K562 (cell line): ENCODE results near the gene DDX39A. TPM values are rescaled to one million over a fixed set of nuclear protein-coding genes. Genes with fewer than 3 reads are reported as not detected.

Experiments
- ARHGAP35 ChIP-seq: fragments of 450-650 bp; IDR thresholded peaks from 2 replicates; pipeline ENCODE4 v1.6.1; 2018; ENCODE audit not compliant: partially characterized antibody
- DIDO1 ChIP-seq: fragments of 450-650 bp; IDR thresholded peaks from 2 replicates; pipeline ENCODE4 v1.6.1; 2016; ENCODE audit warnings: low read depth, missing biosample characterization, missing genetic modification characterization
- EP400 ChIP-seq: fragments of 450-650 bp; IDR thresholded peaks from 2 replicates; pipeline ENCODE4 v1.6.1; 2017; ENCODE audit warnings: antibody characterized with exemption, mild to moderate bottlenecking, moderate library complexity
- EWSR1 ChIP-seq: fragments of 450-650 bp; IDR thresholded peaks from 2 replicates; pipeline ENCODE4 v1.6.1; 2018; ENCODE audit warnings: borderline replicate concordance, mild to moderate bottlenecking, low read depth, moderate library complexity; ENCODE audit not compliant: partially characterized antibody
- FOXK1 ChIP-seq: sonication (generic); formaldehyde crosslinking; IDR thresholded peaks from 2 replicates; pipeline ENCODE4 v1.8.0; 2022; ENCODE audit warnings: missing genetic modification reagents, mild to moderate bottlenecking, borderline replicate concordance
- HDAC1 ChIP-seq, 2 experiments: fragments of 450-650 bp; IDR thresholded peaks; 2 replicates each; pipeline ENCODE4 v1.6.1; 2016 to 2017; ENCODE audit warnings: inconsistent platforms in 1 of 2, mild to moderate bottlenecking in 1 of 2, moderate library complexity in 1 of 2
- HMGN3 ChIP-seq: IDR thresholded peaks from 2 replicates; pipeline ENCODE4 v1.6.1; 2011; ENCODE audit warnings: borderline replicate concordance, low read depth, mild to moderate bottlenecking, mixed read lengths, low read length; ENCODE audit not compliant: insufficient read length; ENCODE audit errors: extremely low read depth
- HSF4 ChIP-seq: fragments of 250-450 bp; sonication (Bioruptor Pico); IDR thresholded peaks from 2 replicates; pipeline ENCODE4 v2.1.2; 2022; ENCODE audit warnings: mild to moderate bottlenecking, moderate library complexity, borderline replicate concordance
- IFI16 ChIP-seq: fragments of 250-450 bp; sonication (Bioruptor Pico); IDR thresholded peaks from 2 replicates; pipeline ENCODE4 v2.1.2; 2022; ENCODE audit warnings: mild to moderate bottlenecking, inconsistent platforms
- MEF2A ChIP-seq: IDR thresholded peaks from 2 replicates; pipeline ENCODE4 v1.6.1; 2011; ENCODE audit warnings: low read depth, mild to moderate bottlenecking, low read length, moderate library complexity; ENCODE audit not compliant: control insufficient read depth
- NFE2 ChIP-seq: IDR thresholded peaks from 2 replicates; pipeline ENCODE4 v1.6.1; 2014; ENCODE audit warnings: antibody characterized with exemption, low read depth
- NFIX ChIP-seq: fragments of 250-450 bp; sonication (Bioruptor Pico); IDR thresholded peaks from 2 replicates; pipeline ENCODE4 v1.4.0; 2020; ENCODE audit warnings: low read depth, mild to moderate bottlenecking, moderate library complexity
- POLR2G ChIP-seq: fragments of 200-400 bp; formaldehyde crosslinking; IDR thresholded peaks from 2 replicates; pipeline ENCODE4 v1.6.1; 2017; ENCODE audit warnings: low read depth, mild to moderate bottlenecking, antibody characterized with exemption, low read length, moderate library complexity
- SETDB1 ChIP-seq: IDR thresholded peaks from one replicate; pipeline ENCODE4 v1.6.1; 2012; ENCODE audit warnings: low read length, control low read depth, inconsistent platforms
- TAF7 ChIP-seq: fragments of 450-650 bp; IDR thresholded peaks from 2 replicates; pipeline ENCODE4 v1.6.1; 2016; ENCODE audit warnings: missing genetic modification characterization, missing compliant biosample characterization
- WHSC1 ChIP-seq: IDR thresholded peaks from one replicate; pipeline ENCODE4 v1.6.1; 2012; ENCODE audit warnings: low read length, control low read depth, inconsistent platforms
- ZFX ChIP-seq: sonication (generic); formaldehyde crosslinking; IDR thresholded peaks from 2 replicates; pipeline ENCODE4 v1.8.0; 2022; ENCODE audit warnings: mild to moderate bottlenecking, missing genetic modification reagents, moderate library complexity
- ZNF263 ChIP-seq: sonication (generic); formaldehyde crosslinking; IDR thresholded peaks from 2 replicates; pipeline ENCODE4 v1.8.0; 2022; ENCODE audit warnings: mild to moderate bottlenecking, missing genetic modification reagents, borderline replicate concordance
- ZNF444 ChIP-seq: fragments of 250-450 bp; sonication (Bioruptor Pico); IDR thresholded peaks from 2 replicates; pipeline ENCODE4 v1.4.0; 2020; ENCODE audit warnings: mild to moderate bottlenecking, moderate library complexity
- ZNF445 ChIP-seq: fragments of 250-450 bp; sonication (Bioruptor Pico); IDR thresholded peaks from 2 replicates; pipeline ENCODE4 v1.4.0; 2020; ENCODE audit warnings: low read depth, mild to moderate bottlenecking, moderate library complexity
- polyA plus RNA-seq, 8 experiments: library from polyadenylated mRNA; depleted of rRNA in 4 of 8; stranded (reverse) in 5 of 8; unstranded in 3 of 8; fragments of >200 nt; fragmentation: Nextera tagmentation in 2 of 8; fragmentation: Illumina TruSeq in 1 of 8; extraction: Ambion mirVana in 2 of 8; extraction: Trizol in 1 of 8; gene quantifications; 2 replicates each; pipeline versions ENCODE4 v1.2.1 to v1.2.3, GENCODE V29; 2011 to 2014; ENCODE audit warnings: inconsistent platforms in 1 of 8, missing spikeins in 1 of 8
- total RNA-seq, 7 experiments: library from RNA; depleted of rRNA in 6 of 7; stranded (reverse); fragments of >200 nt in 6 of 7; fragmentation: Illumina TruSeq in 2 of 7; extraction: Trizol in 2 of 7; gene quantifications; 2 replicates each; pipeline versions ENCODE4 v1.2.1 to v1.2.3, GENCODE V29; 2011 to 2021; ENCODE audit warnings: low replicate concordance in 1 of 7
- TF ChIP-seq, protein P1 (sequence below): sonication (generic); formaldehyde crosslinking; IDR thresholded peaks from 2 replicates; pipeline ENCODE4 v1.8.0; 2022; ENCODE audit warnings: mild to moderate bottlenecking, low read depth, missing genetic modification reagents
- TF ChIP-seq, protein P2 (sequence below): fragments of 250-450 bp; sonication (Bioruptor Pico); IDR thresholded peaks from 2 replicates; pipeline ENCODE4 v1.9.0; 2021; ENCODE audit warnings: mild to moderate bottlenecking
- TF ChIP-seq, protein P3 (sequence below), 2 experiments: fragments of 200-800 bp in 1 of 2; sonication (Bioruptor generic) in 1 of 2; sonication (generic) in 1 of 2; formaldehyde crosslinking in 1 of 2; IDR thresholded peaks in 1 of 2; conservative IDR thresholded peaks in 1 of 2; 2 replicates each; pipeline versions ENCODE4 v1.5.0 to v1.6.1; 2016 to 2020; ENCODE audit warnings: missing compliant biosample characterization in 1 of 2, missing genetic modification characterization in 1 of 2, missing genetic modification reagents in 1 of 2
- TF ChIP-seq, protein P4 (sequence below): fragments of 450-650 bp; formaldehyde crosslinking; IDR thresholded peaks from 2 replicates; pipeline ENCODE4 v1.4.0; 2020; ENCODE audit warnings: mild to moderate bottlenecking, moderate library complexity

The DDX39A gene
- total and polyA plus RNA-seq, 9 of the 15 experiments (the other 6 are each of a cell fraction or from before 2014, with no cell fraction given): 90.3 to 250 (median 188) TPM

DNA sequence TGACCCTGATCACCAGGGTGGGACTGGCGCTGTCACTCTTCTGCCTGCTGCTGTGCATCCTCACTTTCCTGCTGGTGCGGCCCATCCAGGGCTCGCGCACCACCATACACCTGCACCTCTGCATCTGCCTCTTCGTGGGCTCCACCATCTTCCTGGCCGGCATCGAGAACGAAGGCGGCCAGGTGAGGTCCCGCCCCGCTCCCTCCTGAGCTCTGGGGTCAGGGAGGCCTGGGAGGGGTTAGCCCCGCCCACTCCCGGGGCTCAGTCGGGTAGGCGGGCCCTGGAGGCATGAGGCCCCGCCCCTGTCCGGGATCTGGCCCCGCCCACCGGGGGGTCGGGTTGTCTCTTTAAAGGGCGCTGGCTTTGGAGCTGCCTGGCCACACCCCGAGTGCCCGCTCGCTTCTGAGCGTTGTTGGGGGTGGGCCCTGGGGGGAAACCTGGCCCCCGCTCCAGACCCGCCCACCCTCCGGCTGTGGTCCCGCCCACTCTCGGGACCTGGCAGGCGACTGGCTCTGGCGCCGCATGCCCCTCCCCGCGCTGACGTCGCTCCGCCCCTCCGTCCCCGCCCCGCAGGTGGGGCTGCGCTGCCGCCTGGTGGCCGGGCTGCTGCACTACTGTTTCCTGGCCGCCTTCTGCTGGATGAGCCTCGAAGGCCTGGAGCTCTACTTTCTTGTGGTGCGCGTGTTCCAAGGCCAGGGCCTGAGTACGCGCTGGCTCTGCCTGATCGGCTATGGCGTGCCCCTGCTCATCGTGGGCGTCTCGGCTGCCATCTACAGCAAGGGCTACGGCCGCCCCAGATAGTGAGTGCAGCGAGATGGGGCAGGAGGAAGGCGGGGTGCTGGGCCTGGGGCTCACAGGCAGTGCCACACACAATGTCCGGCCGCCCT, 13.1 kb downstream of the DDX39A start (continued):
- no peak for TF ChIP-seq FOXK1 (CRISPR knock-in tag)
- peak; percentile 79 for TF ChIP-seq POLR2G
- no peak for TF ChIP-seq WHSC1
- TF ChIP-seq, protein P1, sequence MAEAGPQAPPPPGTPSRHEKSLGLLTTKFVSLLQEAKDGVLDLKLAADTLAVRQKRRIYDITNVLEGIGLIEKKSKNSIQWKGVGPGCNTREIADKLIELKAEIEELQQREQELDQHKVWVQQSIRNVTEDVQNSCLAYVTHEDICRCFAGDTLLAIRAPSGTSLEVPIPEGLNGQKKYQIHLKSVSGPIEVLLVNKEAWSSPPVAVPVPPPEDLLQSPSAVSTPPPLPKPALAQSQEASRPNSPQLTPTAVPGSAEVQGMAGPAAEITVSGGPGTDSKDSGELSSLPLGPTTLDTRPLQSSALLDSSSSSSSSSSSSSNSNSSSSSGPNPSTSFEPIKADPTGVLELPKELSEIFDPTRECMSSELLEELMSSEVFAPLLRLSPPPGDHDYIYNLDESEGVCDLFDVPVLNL (CRISPR knock-in tag): no peak
- TF ChIP-seq EWSR1: no peak
- peak; percentile 77 for TF ChIP-seq ZFX (CRISPR knock-in tag)
- TF ChIP-seq ZNF445: no peak
- TF ChIP-seq HDAC1 (IDR thresholded peaks at IDR 0.05): no peak
- no peak for TF ChIP-seq TAF7 (tag)
- no peak for TF ChIP-seq HMGN3
- TF ChIP-seq DIDO1 (tag): no peak
- TF ChIP-seq ZNF444 (CRISPR knock-in tag): no peak
- TF ChIP-seq HSF4 (CRISPR knock-in tag): no peak
- no peak for TF ChIP-seq MEF2A
- no peak for TF ChIP-seq NFE2
- TF ChIP-seq, protein P2, sequence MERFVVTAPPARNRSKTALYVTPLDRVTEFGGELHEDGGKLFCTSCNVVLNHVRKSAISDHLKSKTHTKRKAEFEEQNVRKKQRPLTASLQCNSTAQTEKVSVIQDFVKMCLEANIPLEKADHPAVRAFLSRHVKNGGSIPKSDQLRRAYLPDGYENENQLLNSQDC: no peak
- TF ChIP-seq, protein P3, sequence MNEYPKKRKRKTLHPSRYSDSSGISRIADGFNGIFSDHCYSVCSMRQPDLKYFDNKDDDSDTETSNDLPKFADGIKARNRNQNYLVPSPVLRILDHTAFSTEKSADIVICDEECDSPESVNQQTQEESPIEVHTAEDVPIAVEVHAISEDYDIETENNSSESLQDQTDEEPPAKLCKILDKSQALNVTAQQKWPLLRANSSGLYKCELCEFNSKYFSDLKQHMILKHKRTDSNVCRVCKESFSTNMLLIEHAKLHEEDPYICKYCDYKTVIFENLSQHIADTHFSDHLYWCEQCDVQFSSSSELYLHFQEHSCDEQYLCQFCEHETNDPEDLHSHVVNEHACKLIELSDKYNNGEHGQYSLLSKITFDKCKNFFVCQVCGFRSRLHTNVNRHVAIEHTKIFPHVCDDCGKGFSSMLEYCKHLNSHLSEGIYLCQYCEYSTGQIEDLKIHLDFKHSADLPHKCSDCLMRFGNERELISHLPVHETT (CRISPR knock-in tag; conservative IDR thresholded peaks at IDR 0.05 in 1 of 2, IDR thresholded peaks at IDR 0.05 in 1 of 2): no peak
- TF ChIP-seq EP400: no peak
- TF ChIP-seq ZNF263: peak; percentile 59; the same call in 1 of the 2 replicates
- TF ChIP-seq SETDB1: no peak
- TF ChIP-seq, protein P4, sequence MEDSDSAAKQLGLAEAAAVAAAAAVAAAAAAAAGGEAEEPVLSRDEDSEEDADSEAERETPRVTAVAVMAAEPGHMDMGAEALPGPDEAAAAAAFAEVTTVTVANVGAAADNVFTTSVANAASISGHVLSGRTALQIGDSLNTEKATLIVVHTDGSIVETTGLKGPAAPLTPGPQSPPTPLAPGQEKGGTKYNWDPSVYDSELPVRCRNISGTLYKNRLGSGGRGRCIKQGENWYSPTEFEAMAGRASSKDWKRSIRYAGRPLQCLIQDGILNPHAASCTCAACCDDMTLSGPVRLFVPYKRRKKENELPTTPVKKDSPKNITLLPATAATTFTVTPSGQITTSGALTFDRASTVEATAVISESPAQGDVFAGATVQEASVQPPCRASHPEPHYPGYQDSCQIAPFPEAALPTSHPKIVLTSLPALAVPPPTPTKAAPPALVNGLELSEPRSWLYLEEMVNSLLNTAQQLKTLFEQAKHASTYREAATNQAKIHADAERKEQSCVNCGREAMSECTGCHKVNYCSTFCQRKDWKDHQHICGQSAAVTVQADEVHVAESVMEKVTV (CRISPR knock-in tag): peak; percentile 82
- no peak for TF ChIP-seq IFI16 (CRISPR knock-in tag)
- TF ChIP-seq NFIX (CRISPR knock-in tag): no peak
- no peak for TF ChIP-seq ARHGAP35
